Measurements from ENCODE around the gene ZDHHC12.
"Not testable (repeated sequence)": the region's sequence is repeated elsewhere in the genome, so short reads cannot be mapped to it uniquely, and the experiment has no call there.

Gene ZDHHC12

GRCh38 chr9:128707446-128707845, 16.5 kb downstream of the ZDHHC12 start:
- DNase-seq, result no peak

DNA sequence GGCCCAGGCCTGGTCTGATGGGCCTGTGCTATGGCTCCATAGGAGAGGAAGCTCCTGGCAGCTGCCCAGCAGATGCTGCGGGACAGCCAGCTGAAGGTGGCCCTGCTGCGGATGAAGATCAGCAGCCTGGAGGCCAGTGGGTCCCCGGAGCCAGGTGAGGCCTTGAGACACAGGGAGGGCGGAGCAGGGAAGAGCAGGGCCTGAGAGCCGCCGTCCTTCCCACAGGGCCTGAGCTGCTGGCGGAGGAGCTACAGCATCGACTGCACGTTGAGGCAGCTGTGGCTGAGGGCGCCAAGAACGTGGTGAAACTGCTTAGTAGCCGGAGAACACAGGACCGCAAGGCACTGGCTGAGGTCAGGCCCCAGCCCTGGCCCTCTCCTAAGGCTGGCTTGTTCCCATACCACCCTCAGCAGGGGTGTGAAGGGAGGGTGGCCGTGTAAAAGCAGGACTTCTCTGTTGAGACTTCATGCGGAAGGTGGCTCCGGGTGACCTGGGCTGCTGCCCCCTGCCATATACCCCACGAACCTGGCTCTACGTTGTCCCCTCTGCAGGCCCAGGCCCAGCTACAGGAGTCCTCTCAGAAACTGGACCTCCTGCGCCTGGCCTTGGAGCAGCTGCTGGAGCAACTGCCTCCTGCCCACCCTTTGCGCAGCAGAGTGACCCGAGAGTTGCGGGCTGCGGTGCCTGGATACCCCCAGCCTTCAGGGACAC, 17.1 kb downstream of the ZDHHC12 start:
- DNase-seq, result no peak

DNA sequence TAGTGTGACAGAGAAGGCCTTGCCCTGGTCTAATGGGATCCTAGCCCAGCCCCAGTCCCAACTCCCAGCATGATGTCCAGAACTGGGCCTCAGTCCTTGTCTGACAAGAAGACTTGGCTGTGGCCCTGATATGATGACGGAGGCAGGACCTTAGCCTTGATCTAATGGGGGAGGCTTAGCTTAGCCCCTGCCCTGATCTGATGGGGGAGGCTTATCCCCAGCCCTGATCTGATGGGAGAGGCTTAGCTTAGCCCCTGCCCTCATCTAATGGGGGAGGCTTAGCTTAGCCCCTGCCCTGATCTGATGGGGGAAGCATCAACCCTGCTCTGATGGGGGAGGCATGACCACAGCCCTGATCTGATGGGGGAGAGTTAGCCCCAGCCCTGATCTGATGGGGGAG, 17.9 kb downstream of the ZDHHC12 start:
- no peak for DNase-seq

DNA sequence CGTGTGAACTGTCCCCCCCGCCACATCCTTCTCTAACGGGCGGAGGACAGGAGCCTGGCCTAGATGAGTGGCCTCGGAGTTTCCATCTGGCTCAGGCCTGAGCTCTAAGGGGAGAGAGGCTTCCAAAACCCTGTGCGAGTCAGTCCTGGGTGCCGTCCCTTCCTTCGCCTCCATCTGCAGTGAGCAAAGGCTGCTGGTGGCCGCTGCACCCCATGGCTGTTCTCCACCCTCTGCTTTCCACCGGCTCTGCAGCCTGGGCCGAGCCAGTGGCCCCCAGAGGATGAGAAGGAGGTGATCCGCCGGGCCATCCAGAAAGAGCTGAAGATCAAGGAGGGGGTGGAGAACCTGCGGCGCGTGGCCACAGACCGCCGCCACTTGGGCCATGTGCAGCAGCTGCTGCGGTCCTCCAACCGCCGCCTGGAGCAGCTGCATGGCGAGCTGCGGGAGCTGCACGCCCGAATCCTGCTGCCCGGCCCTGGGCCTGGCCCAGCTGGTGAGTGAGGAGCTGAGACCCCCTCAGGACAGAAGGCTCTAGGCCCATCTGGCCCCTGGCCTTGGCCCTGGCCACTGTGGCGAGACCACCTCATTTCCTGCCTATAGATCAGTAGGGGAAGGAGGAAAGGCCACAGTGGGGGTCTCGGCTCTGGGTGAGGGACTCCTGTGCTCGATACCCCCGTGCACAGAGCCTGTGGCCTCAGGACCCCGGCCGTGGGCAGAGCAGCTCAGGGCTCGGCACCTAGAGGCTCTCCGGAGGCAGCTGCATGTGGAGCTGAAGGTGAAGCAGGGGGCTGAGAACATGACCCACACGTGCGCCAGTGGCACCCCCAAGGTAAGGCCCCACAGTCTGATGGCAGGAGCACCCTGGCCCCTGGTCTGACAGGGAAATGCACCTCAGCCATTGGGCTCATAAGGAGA, 18.6 kb downstream of the ZDHHC12 start:
- no peak for DNase-seq

DNA sequence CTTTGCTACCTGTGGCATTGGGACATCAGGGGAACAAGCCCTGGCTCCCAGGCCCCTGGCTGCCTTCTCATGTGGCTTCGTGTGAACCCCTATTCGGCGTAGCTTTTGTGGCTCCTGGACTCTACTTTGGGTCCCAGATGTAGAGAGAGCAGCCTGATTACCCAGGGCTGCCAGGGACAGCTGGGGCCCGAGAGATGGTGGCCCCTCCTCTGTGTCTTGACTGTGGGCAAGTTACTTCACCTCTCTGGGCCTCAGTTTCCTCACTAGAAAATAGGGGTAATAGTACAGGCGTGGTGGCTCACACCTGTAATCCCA, 19.6 kb downstream of the ZDHHC12 start:
- DNase-seq, result no peak

GRCh38 chr9:128703616-128704355, 20.1 kb downstream of the ZDHHC12 start:
- no peak for DNase-seq

DNA sequence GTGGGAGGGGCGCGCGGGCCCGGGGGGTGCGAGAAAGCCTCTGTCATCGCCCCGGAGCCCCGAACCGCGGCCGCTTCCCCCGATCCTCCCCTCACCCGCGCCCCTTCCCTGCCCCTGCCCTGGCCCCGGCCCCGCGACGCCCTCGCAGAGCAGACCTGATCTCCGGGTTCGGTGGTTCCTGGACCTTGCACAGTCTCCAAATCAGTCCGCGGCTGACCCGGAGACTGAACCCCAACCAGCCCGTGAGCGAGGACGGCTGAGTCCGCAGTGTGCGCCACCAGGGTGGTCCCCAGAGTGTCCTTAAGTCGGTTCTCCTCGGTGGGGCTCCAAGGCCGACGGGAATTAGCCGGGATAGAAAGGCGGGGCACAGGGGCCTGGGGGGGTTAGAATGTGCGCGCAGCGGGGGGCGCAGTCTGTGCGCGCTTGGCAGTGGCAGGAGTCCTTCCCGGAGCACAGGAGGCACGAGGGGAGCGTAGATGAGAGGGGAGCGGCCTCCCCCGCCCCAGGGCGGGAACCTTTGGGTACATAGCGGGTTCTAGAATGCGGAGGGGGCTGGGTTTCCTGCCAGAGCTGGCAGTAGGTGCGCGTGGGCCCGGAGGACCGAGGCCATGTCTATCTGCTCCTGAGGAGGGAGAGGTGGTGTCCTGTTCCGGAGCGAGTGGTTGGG, 20.8 kb downstream of the ZDHHC12 start:
- DNase-seq, result no peak

DNA sequence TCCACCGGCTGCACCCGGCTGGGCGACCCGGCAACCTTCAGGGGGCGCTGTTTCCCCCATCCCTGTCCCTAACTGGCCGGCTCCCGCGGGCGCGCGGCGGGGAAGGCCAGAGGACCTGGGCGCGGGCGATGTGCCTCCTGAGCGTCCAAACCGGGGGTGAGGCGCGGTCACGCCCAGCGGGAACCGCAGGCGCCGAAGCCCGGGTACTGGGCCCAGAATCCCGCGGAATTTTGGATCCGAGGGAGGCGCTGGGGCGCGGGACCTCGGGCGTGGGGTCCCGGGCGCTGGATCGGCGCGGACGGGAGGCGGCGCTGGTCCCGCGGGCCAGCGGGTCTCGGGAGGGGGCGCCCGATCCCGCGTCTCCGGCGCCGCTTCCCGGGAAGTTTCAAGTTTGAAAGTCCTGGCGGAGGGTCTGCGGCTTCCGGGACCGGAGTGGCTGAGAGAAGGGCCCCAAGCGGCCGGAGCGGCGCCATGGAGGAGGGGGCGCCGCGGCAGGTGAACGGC, 21.4 kb downstream of the ZDHHC12 start, which contains the start of gene PKN3:
Gene PKN3 (plus strand): TSS at position 59 of the 504 bp plus-strand sequence. CDS start 413 bp downstream, at position 472.
- peak; percentile 70 for DNase-seq

DNA sequence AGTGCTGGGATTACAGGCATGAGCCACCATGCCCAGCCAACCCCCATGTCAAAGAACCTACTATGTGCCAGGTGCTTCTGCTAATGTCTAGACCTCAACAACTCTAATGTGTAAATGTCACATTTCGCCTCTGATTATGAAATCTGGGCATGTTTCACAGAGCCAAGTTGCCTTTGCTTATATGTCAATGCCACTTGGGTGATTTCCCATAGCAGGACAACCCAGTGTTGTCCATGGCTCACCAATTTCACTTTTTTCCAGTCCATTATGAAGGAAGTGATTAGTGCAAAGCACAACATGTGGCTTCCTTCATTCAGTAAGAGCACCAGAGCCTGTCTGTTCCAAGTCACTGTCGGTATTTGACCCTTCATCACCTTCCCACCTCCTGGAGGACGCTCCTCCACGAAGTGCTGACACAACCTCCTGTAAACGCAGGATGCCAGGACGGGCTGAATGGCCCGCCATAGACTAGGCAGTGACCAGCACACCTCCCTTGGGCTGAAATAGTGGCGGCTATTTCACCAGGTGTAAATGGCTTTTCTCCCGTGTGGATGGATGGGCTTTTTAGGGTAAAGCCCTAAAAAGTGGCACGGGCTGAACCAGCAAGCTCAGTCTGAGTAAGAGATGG, 22.6 kb downstream of the ZDHHC12 start:
- no peak for DNase-seq

DNA sequence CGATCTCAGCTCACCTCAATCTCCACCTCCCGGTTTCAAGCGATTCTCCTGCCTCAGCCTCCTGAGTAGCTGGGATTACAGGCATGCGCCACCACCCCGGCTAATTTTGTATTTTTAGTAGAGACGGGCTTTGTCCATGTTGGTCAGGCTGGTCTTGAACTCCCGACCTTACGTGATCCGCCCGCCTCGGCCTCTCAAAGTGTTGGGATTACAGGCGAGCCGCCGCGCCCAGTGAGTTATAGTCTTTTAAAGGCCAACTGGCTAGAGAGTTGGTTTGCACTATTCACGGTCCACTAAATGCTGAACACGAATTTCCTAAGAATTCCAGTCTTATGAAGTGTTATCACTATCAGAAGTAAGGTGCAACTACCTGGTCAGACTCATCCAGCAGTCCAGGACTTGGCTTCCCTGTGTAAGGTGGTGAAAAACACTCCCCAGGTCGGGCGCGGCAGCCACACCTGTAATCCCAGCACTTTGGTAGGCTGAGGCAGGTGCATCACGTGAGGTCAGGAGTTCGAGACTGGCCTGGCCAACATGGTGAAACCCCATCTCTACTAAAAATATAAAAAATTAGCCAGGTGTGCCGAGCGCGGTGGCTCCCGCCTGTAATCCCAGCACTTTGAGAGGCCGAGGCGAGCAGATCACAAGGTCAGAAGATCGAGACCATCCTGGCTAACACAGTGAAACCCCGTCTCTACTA, 24.7 kb downstream of the ZDHHC12 start:
- not testable (repeated sequence) for DNase-seq

GRCh38 chr9:128696923-128697707, 26.8 kb downstream of the ZDHHC12 start:
- no peak for DNase-seq

DNA sequence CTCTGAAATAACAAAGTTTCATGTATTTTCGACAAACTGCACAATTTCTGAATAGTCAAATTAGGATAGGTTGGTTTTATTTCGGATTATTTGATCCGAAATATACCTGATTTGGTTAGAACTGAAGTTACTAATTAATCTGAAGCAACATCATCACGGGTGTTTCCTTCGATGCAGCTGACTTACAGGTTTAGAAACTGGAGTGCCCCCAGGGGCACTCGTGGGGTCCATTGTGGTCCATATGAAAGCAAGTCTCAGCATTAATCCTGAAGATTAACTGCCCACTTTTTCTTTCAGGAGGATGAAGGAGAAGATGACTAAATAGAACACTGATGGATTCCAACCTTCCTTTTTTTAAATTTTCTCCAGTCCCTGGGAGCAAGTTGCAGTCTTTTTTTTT, 29.6 kb downstream of the ZDHHC12 start:
- no peak for DNase-seq

- DNase-seq, result not testable (repeated sequence)
Measured at GRCh38 chr9:128693738-128694137, 30.2 kb downstream of the ZDHHC12 start.

- no peak for DNase-seq
Measured at GRCh38 chr9:128690684-128691034, 33.3 kb downstream of the ZDHHC12 start.

GRCh38 chr9:128689820-128690683, 33.9 kb downstream of the ZDHHC12 start:
- DNase-seq, result peak; percentile 46

GRCh38 chr9:128689293-128689774, 34.6 kb downstream of the ZDHHC12 start:
- DNase-seq, result peak; percentile 52

GRCh38 chr9:128688501-128689292, 35.2 kb downstream of the ZDHHC12 start, which contains the start of gene SET:
Gene SET, plus strand, starts transcription at chr9:128689222. Its CDS starts 361 bp downstream, at chr9:128689583.
- peak; percentile 87 for DNase-seq

- DNase-seq, result no peak
Measured at GRCh38 chr9:128687453-128687852, 36.5 kb downstream of the ZDHHC12 start.
